Uterus (tissue), 2 donors: ENCODE data around the gene OBI1.

Source experiments
- POLR2A ChIP-seq, 2 donors: fragments of 450-650 bp; IDR thresholded peaks; one replicate each; pipeline ENCODE4 v1.6.1; 2016; ENCODE audit warnings: antibody characterized with exemption in 2 of 2, mild to moderate bottlenecking in 1 of 2, moderate library complexity in 1 of 2
- TF ChIP-seq, protein P1 (sequence below), 4 experiments: fragments of 200-600 bp in 2 of 4; fragments of 450-650 bp in 2 of 4; sonication (generic) in 2 of 4; IDR thresholded peaks; one replicate each; pipeline ENCODE4 v1.5.1; 2016 to 2019; ENCODE audit warnings: antibody characterized with exemption in 4 of 4, mild to moderate bottlenecking in 2 of 4, moderate library complexity in 1 of 4

DNA sequence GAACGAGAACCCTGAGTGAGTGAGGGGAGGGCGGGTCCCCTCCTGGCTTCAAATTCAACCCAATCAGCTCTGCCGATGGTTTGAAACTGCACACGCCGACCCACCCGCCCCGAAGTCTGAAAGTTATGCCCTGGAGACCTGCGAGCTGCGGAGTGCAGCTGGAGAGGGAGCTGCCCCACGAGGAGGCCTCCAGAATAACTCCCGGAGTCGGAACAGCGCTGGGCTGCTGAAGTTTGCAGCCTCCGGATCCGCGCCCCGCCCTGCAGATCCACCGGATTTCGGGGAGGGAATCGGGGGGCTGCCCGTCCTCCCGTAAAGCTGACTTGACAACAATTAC lies 62.6 kb downstream of the OBI1 start:
- TF ChIP-seq, protein P1, sequence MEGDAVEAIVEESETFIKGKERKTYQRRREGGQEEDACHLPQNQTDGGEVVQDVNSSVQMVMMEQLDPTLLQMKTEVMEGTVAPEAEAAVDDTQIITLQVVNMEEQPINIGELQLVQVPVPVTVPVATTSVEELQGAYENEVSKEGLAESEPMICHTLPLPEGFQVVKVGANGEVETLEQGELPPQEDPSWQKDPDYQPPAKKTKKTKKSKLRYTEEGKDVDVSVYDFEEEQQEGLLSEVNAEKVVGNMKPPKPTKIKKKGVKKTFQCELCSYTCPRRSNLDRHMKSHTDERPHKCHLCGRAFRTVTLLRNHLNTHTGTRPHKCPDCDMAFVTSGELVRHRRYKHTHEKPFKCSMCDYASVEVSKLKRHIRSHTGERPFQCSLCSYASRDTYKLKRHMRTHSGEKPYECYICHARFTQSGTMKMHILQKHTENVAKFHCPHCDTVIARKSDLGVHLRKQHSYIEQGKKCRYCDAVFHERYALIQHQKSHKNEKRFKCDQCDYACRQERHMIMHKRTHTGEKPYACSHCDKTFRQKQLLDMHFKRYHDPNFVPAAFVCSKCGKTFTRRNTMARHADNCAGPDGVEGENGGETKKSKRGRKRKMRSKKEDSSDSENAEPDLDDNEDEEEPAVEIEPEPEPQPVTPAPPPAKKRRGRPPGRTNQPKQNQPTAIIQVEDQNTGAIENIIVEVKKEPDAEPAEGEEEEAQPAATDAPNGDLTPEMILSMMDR (IDR thresholded peaks at IDR 0.05): no peak
- no peak for TF ChIP-seq POLR2A (IDR thresholded peaks at IDR 0.05)
